Right lobe of liver (tissue), 6 donors: ENCODE data around the gene UQCRQ. TPM values are rescaled to one million over a fixed set of nuclear protein-coding genes. Genes with fewer than 3 reads are reported as not detected.
A peak's percentile ranks its signal among the peaks of the same experiment; 100 is the strongest.

Experiments used
- ATAC-seq, 4 donors: fragments of 200-7000 bp; cut with Tn5 transposase; one replicate each; pipeline ENCODE4 v1.9.1; 2020; ENCODE audit warnings: mild to moderate bottlenecking in 4 of 4, moderate library complexity in 4 of 4
- DNase-seq, 3 donors: peaks; one replicate each; pipeline ENCODE4 v3.0.0-alpha.2; 2020
- H3K27ac ChIP-seq, 3 donors: fragments of 200-600 bp; one replicate each; pipeline ENCODE4 v1.8.0; 2022
- H3K27me3 ChIP-seq, 2 donors: fragments of 200-600 bp; one replicate each; pipeline ENCODE4 v1.8.0; 2022
- H3K36me3 ChIP-seq, 4 donors: fragments of 200-600 bp; sonication (generic) in 1 of 4; one replicate each; pipeline versions ENCODE4 v1.5.1 to v1.8.0; 2017 to 2022; ENCODE audit warnings: control low read depth in 1 of 4
- H3K4me1 ChIP-seq, 4 donors: fragments of 200-600 bp; sonication (generic) in 1 of 4; one replicate each; pipeline versions ENCODE4 v1.5.1 to v1.8.0; 2017 to 2022; ENCODE audit warnings: control low read depth in 1 of 4
- H3K4me3 ChIP-seq, 3 donors: fragments of 200-600 bp; one replicate each; pipeline ENCODE4 v1.8.0; 2022
- H3K9me3 ChIP-seq, 4 donors: fragments of 200-600 bp; sonication (generic) in 1 of 4; one replicate each; pipeline versions ENCODE4 v1.5.1 to v1.8.0; 2017 to 2022; ENCODE audit warnings: control low read depth in 1 of 4
- CTCF ChIP-seq, 4 donors: fragments of 200-600 bp in 3 of 4; fragments of 450-650 bp in 1 of 4; IDR thresholded peaks; one replicate each; pipeline versions ENCODE4 v1.5.1 to v1.8.0; 2016 to 2022; ENCODE audit warnings: antibody characterized with exemption in 4 of 4, mild to moderate bottlenecking in 2 of 4
- POLR2A ChIP-seq: fragments of 450-650 bp; IDR thresholded peaks from one replicate; pipeline ENCODE4 v1.6.1; 2017; ENCODE audit warnings: antibody characterized with exemption, mild to moderate bottlenecking
- WGBS: methylation state at CpG from one replicate; pipeline ENCODE4 v1.1.6; 2018; ENCODE audit warnings: low coverage, low lambda C conversion rate; ENCODE audit not compliant: insufficient coverage; ENCODE audit errors: missing lambda C conversion rate; 5-methylcytosine and 5-hydroxymethylcytosine counted together
- intact Hi-C, 2 donors: fragments of 100-400 bp; cut with DNase I; formaldehyde crosslinking; loops; one replicate each; pipeline versions ENCODE4 v1.11.2 to v1.14.1; 2022
- small RNA-seq, 2 experiments: library from RNA; depleted of rRNA; stranded (forward); fragments of <200 nt; gene quantifications; one replicate each; pipeline ENCODE3, GENCODE V24; 2016
- total RNA-seq, 6 experiments: library from RNA; depleted of rRNA in 2 of 6; stranded (reverse); fragments of >200 nt in 2 of 6; fragmentation: NEBNext Ultra II Directional in 3 of 6; extraction: Animal tissue kit (Norgen Biotek cat#: 25700) in 3 of 6; gene quantifications; one replicate each; pipeline versions ENCODE4 v1.1.0 to v1.2.4, GENCODE V29; 2016 to 2023
- donor health status: DM: no; HTN: yes; CAD: no.
- donor health status: DM: no; HTN: no; CAD: no.
- donor health status: DM: no; HTN: no; CAD: no.
- donor health status: DM: no; HTN: yes; CAD: no.
- donor health status: DM: no; HTN: yes; CAD: no.

UQCRQ gene
- total RNA-seq, 6 experiments from 2014 or later, result 488 to 702 (median 628) TPM

GRCh38 chr5:132915681-132916080 lies 49.2 kb downstream of the UQCRQ start:
- H3K36me3 ChIP-seq, result peaks cover 0 to 21% (median 13%) of the 10 kb centered on the region in 4 donors
- no peak overlapping the region for H3K27ac ChIP-seq
- no peaks in the 10 kb centered on the region for H3K27me3 ChIP-seq
- TF ChIP-seq CTCF (IDR thresholded peaks at IDR 0.05) (no peak), POLR2A (no peak)
- ATAC-seq (peak in 2 of 4 donors; percentile 24 to 34), DNase-seq (no peak)
- H3K4me1 ChIP-seq, result no peaks in the 10 kb centered on the region
- intact Hi-C loops, result no loop called here
- 75% methylated on average over 5 of the region's 5 CpGs for WGBS
- no peaks in the 10 kb centered on the region for H3K9me3 ChIP-seq
- H3K4me3 ChIP-seq, result no peak overlapping the region

- Histone ChIP-seq H3K27me3 (no peaks in the 10 kb centered on the region), H3K4me1 (no peaks in the 10 kb centered on the region), H3K36me3 (peaks cover 0 to 19% (median 13%) of the 10 kb centered on the region in 4 donors), H3K9me3 (no peaks in the 10 kb centered on the region), H3K4me3 (no peak overlapping the region), H3K27ac (no peak overlapping the region)
- TF ChIP-seq CTCF (IDR thresholded peaks at IDR 0.05) (no peak), POLR2A (no peak)
- DNase-seq, result no peak
- peak in 1 of 4 donors; percentile 16 for ATAC-seq
- 100% methylated on average over 3 of the region's 3 CpGs for WGBS
- intact Hi-C loops, result no loop called here
These were observed 49.6 kb downstream of the UQCRQ start for GRCh38 chr5:132916086-132916485.

Small RNA genes within 50 kb of the gene (small RNA-seq; reads per million reads assigned to genes)
- gene RNA5SP192, result 0 reads per million in 2 experiments

Other genes with a start within 250 kb of the UQCRQ start
- under 1 TPM in 1 of 6 experiments, not detected in 5; 0.26 TPM for gene IL13, start 208.5 kb upstream of the UQCRQ start, total RNA-seq
- not detected for gene IL4, start 192.7 kb upstream of the UQCRQ start, total RNA-seq
- 1 to 10 TPM; 1.3 to 4.2 (median 2.1) TPM for gene KIF3A, start 129.1 kb upstream of the UQCRQ start, total RNA-seq
- under 1 TPM in 1 of 6 experiments, not detected in 5; 0.11 TPM for gene CCNI2, start 119.2 kb upstream of the UQCRQ start, total RNA-seq
- 10 to 100 TPM in 5 of 6 experiments, 1 to 10 TPM in 1; 8.0 to 15.9 (median 13.3) TPM for gene SEPTIN8, start 89.4 kb upstream of the UQCRQ start, total RNA-seq
- 1 to 10 TPM in 5 of 6 experiments, under 1 TPM in 1; 0.95 to 4.7 (median 1.4) TPM for gene SOWAHA, start 53.3 kb upstream of the UQCRQ start, total RNA-seq
- 10 to 100 TPM; 29.5 to 96.1 (median 77.4) TPM for gene SHROOM1, start 36.0 kb upstream of the UQCRQ start, total RNA-seq
- under 1 TPM; 0.20 to 0.71 (median 0.48) TPM for gene GDF9, start 173 bp upstream of the UQCRQ start, total RNA-seq
- gene LEAP2, start 7.0 kb downstream of the UQCRQ start, total RNA-seq, result 100 to 1,000 TPM; 120 to 439 (median 214) TPM
- 10 to 100 TPM; 16.4 to 26.8 (median 20.2) TPM for gene AFF4, start 97.0 kb downstream of the UQCRQ start, total RNA-seq
- 10 to 100 TPM in 2 of 6 experiments, 1 to 10 TPM in 4; 2.6 to 11.0 (median 9.0) TPM for gene ZCCHC10, start 159.9 kb downstream of the UQCRQ start, total RNA-seq
- gene HSPA4, start 185.4 kb downstream of the UQCRQ start, total RNA-seq, result 10 to 100 TPM; 30.1 to 68.6 (median 46.1) TPM